GM15510 (cell line): Measurements from ENCODE around the gene GUCY2C.

Experiments used
- POLR2A ChIP-seq: IDR thresholded peaks from 3 replicates; pipeline ENCODE4 v1.6.1; 2011; ENCODE audit warnings: borderline replicate concordance; ENCODE audit not compliant: insufficient read length; ENCODE audit errors: extremely low read depth

The GUCY2C gene

GRCh38 chr12:14696265-14696741, at the start of gene GUCY2C:
Gene GUCY2C, minus strand, starts transcription at chr12:14696599. Its CDS starts 151 bp downstream, at chr12:14696448.
- no peak for TF ChIP-seq POLR2A

- TF ChIP-seq POLR2A, result no peak
These were observed 46.7 kb upstream of the GUCY2C start for GRCh38 chr12:14743061-14743460.

GRCh38 chr12:14741942-14742341, 45.5 kb upstream of the GUCY2C start:
- no peak for TF ChIP-seq POLR2A

- no peak for TF ChIP-seq POLR2A
These were observed 44.8 kb upstream of the GUCY2C start for GRCh38 chr12:14741153-14741552.

GRCh38 chr12:14731821-14732220, 35.4 kb upstream of the GUCY2C start:
- TF ChIP-seq POLR2A, result no peak

- no peak for TF ChIP-seq POLR2A
These were observed 33.2 kb upstream of the GUCY2C start for GRCh38 chr12:14729586-14729985.

- no peak for TF ChIP-seq POLR2A
These were observed 27.4 kb upstream of the GUCY2C start for GRCh38 chr12:14723763-14724162.

- no peak for TF ChIP-seq POLR2A
These were observed 20.5 kb upstream of the GUCY2C start for GRCh38 chr12:14716848-14717444.

GRCh38 chr12:14714437-14714836, 18.0 kb upstream of the GUCY2C start:
- no peak for TF ChIP-seq POLR2A

- TF ChIP-seq POLR2A, result no peak
These were observed 14.4 kb upstream of the GUCY2C start for GRCh38 chr12:14710632-14711320.

GRCh38 chr12:14701809-14702568, 5.6 kb upstream of the GUCY2C start:
- TF ChIP-seq POLR2A, result no peak

- no peak for TF ChIP-seq POLR2A
These were observed 4.5 kb upstream of the GUCY2C start for GRCh38 chr12:14700935-14701334.

- no peak for TF ChIP-seq POLR2A
These were observed 3.5 kb upstream of the GUCY2C start for GRCh38 chr12:14699923-14700322.

- TF ChIP-seq POLR2A, result no peak
These were observed 2.2 kb upstream of the GUCY2C start for GRCh38 chr12:14698555-14698954.

- no peak for TF ChIP-seq POLR2A
These were observed 671 bp downstream of the GUCY2C start for GRCh38 chr12:14695715-14696141.
